Smooth muscle cell (in vitro differentiated cells): ENCODE results near the gene TSPOAP1. TPM values are rescaled to one million over a fixed set of nuclear protein-coding genes. Genes with fewer than 3 reads are reported as not detected.

Experiments used
- DNase-seq: peaks from one replicate; lab custom pipeline; 2025; ENCODE audit not compliant: unreplicated experiment; lab: John Stamatoyannopoulos, UW
- H2AFZ ChIP-seq: fragments of 200-600 bp; sonication (generic); 2 replicates; pipeline ENCODE4 v1.6.0; 2016; ENCODE audit warnings: antibody characterized with exemption, low read depth, mild to moderate bottlenecking
- H3F3A ChIP-seq: fragments of 200-600 bp; sonication (generic); 2 replicates; pipeline ENCODE4 v1.6.0; 2017; ENCODE audit warnings: antibody characterized with exemption, low read depth
- H3K27ac ChIP-seq: fragments of 200-600 bp; sonication (generic); 2 replicates; pipeline ENCODE4 v1.5.1; 2016; ENCODE audit warnings: low read depth, mild to moderate bottlenecking
- H3K27me3 ChIP-seq: fragments of 200-600 bp; sonication (generic); 2 replicates; pipeline ENCODE4 v1.6.1; 2016; ENCODE audit warnings: low read depth, mild to moderate bottlenecking
- H3K36me3 ChIP-seq: fragments of 200-600 bp; sonication (generic); 2 replicates; pipeline ENCODE4 v1.5.1; 2016; ENCODE audit warnings: low read depth
- H3K4me1 ChIP-seq: fragments of 200-600 bp; sonication (generic); 2 replicates; pipeline ENCODE4 v1.5.1; 2016; ENCODE audit warnings: low read depth
- H3K4me2 ChIP-seq: fragments of 200-600 bp; sonication (generic); 2 replicates; pipeline ENCODE4 v1.6.0; 2016; ENCODE audit warnings: mild to moderate bottlenecking
- H3K4me3 ChIP-seq: fragments of 200-600 bp; sonication (generic); 2 replicates; pipeline ENCODE4 v1.5.1; 2016; ENCODE audit warnings: mild to moderate bottlenecking
- H3K79me2 ChIP-seq: fragments of 200-600 bp; sonication (generic); 2 replicates; pipeline ENCODE4 v1.6.0; 2016; ENCODE audit warnings: low read depth, mild to moderate bottlenecking
- H3K9ac ChIP-seq: fragments of 200-600 bp; sonication (generic); 2 replicates; pipeline ENCODE4 v1.6.0; 2016; ENCODE audit warnings: low read depth
- H3K9me3 ChIP-seq: fragments of 200-600 bp; sonication (generic); replicated peaks from 2 replicates; pipeline ENCODE4 v1.5.1; 2016; ENCODE audit warnings: low read depth
- H4K20me1 ChIP-seq: fragments of 200-600 bp; sonication (generic); 2 replicates; pipeline ENCODE4 v1.6.0; 2016; ENCODE audit warnings: low read depth
- CTCF ChIP-seq: fragments of 200-600 bp; sonication (generic); IDR thresholded peaks from 2 replicates; pipeline ENCODE4 v1.5.1; 2017; ENCODE audit warnings: borderline replicate concordance, mild to moderate bottlenecking, antibody characterized with exemption; ENCODE audit not compliant: insufficient read depth, poor library complexity, severe bottlenecking
- WGBS: methylation state at CpG from one replicate; pipeline ENCODE4 v1.1.7; 2016; ENCODE audit warnings: low lambda C conversion rate; 5-methylcytosine and 5-hydroxymethylcytosine counted together
- polyA plus RNA-seq: library from polyadenylated mRNA; unstranded; fragments of >200 nt; fragmentation: Nextera tagmentation; extraction: Ambion mirVana; gene quantifications from 2 replicates; pipeline ENCODE4 v1.2.1, GENCODE V29; 2016
- total RNA-seq: library from RNA; depleted of rRNA; stranded (reverse); fragments of >200 nt; gene quantifications from 2 replicates; pipeline ENCODE4 v1.2.3, GENCODE V29; 2014

TSPOAP1 gene
- total and polyA plus RNA-seq, 2 experiments from 2014 or later, result 7.0 to 11.7 TPM

- Histone ChIP-seq H3K27ac (no peak overlapping the region), H3K36me3 (no peaks in the 10 kb centered on the region), H3K4me2 (no peak overlapping the region), H4K20me1 (no peaks in the 10 kb centered on the region), H3K4me3 (no peak overlapping the region), H3K9ac (no peak overlapping the region), H3K9me3 (no peaks in the 10 kb centered on the region), H3K4me1 (no peaks in the 10 kb centered on the region), H3F3A (no peaks in the 10 kb centered on the region), H3K27me3 (no peaks in the 10 kb centered on the region), H3K79me2 (no peaks in the 10 kb centered on the region), H2AFZ (no peak overlapping the region)
- no peak for DNase-seq
- TF ChIP-seq CTCF, result no peak
- 100% methylated on average over 9 of the region's 9 CpGs for WGBS
These were observed 17.1 kb downstream of the TSPOAP1 start for GRCh38 chr17:58311429-58311894.

GRCh38 chr17:58310511-58311428, 17.8 kb downstream of the TSPOAP1 start:
- TF ChIP-seq CTCF, result no peak
- H3K4me3 ChIP-seq, result no peak overlapping the region
- no peaks in the 10 kb centered on the region for H3K36me3 ChIP-seq
- no peak overlapping the region for H3K27ac ChIP-seq
- no peak for DNase-seq
- no peaks in the 10 kb centered on the region for H3K4me1 ChIP-seq
- H3K79me2 ChIP-seq, result no peaks in the 10 kb centered on the region
- H4K20me1 ChIP-seq, result no peaks in the 10 kb centered on the region
- H2AFZ ChIP-seq, result no peak overlapping the region
- no peaks in the 10 kb centered on the region for H3F3A ChIP-seq
- H3K27me3 ChIP-seq, result no peaks in the 10 kb centered on the region
- 93% methylated on average over 16 of the region's 23 CpGs for WGBS
- no peak overlapping the region for H3K4me2 ChIP-seq
- H3K9ac ChIP-seq, result no peak overlapping the region
- no peaks in the 10 kb centered on the region for H3K9me3 ChIP-seq

- no peaks in the 10 kb centered on the region for H3F3A ChIP-seq
- no peak overlapping the region for H3K27ac ChIP-seq
- H3K4me2 ChIP-seq, result no peak overlapping the region
- no peak overlapping the region for H3K4me3 ChIP-seq
- no peaks in the 10 kb centered on the region for H4K20me1 ChIP-seq
- no peaks in the 10 kb centered on the region for H3K79me2 ChIP-seq
- no peaks in the 10 kb centered on the region for H3K27me3 ChIP-seq
- no peak for TF ChIP-seq CTCF
- H2AFZ ChIP-seq, result no peak overlapping the region
- no peaks in the 10 kb centered on the region for H3K36me3 ChIP-seq
- H3K9me3 ChIP-seq, result no peaks in the 10 kb centered on the region
- no peak overlapping the region for H3K9ac ChIP-seq
- 85% methylated on average over 5 of the region's 5 CpGs for WGBS
- no peaks in the 10 kb centered on the region for H3K4me1 ChIP-seq
- DNase-seq, result no peak
These were observed 18.7 kb downstream of the TSPOAP1 start for GRCh38 chr17:58309918-58310259.
